ENCODE results near the gene ZBTB11. TPM values are rescaled to one million over a fixed set of nuclear protein-coding genes. Genes with fewer than 3 reads are reported as not detected.
"Not testable (repeated sequence)": the region's sequence is repeated elsewhere in the genome, so short reads cannot be mapped to it uniquely, and the experiment has no call there.

ZBTB11 gene
- total and polyA plus RNA-seq, 2 of the 13 experiments (the other 11 are each of a cell fraction or from before 2014, with no cell fraction given): 5.9 to 18.1 TPM

DNA sequence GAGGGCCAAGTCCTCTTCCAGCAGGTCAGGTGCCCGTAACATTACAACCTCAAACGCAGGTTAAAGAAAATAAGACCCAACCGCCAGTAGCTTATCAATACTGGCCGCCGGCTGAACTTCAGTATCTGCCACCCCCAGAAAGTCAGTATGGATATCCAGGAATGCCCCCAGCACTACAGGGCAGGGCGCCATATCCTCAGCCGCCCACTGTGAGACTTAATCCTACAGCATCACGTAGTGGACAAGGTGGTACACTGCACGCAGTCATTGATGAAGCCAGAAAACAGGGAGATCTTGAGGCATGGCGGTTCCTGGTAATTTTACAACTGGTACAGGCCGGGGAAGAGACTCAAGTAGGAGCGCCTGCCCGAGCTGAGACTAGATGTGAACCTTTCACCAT lies 16.6 kb upstream of the ZBTB11 start:
- H3K36me3 ChIP-seq (replicated peaks in 1 of 2; ENCODE audit: control insufficient read depth in 1 of 2, insufficient read depth in 2 of 2, low read length in 2 of 2); in situ Hi-C loops (cut with HindIII; ENCODE audit: extremely low pct_ligation_motif_present, low pct_unique_long_range_greater_than_20kb); H3K4me1 ChIP-seq (ENCODE audit: insufficient read depth, low read length); H2AFZ ChIP-seq (ENCODE audit: low read length); H3K9me3 ChIP-seq (ENCODE audit: low read length); H3K79me2 ChIP-seq (ENCODE audit: insufficient read depth, low read length); H3K27me3 ChIP-seq (ENCODE audit: control insufficient read depth in 1 of 2, insufficient read depth in 2 of 2, low read length in 2 of 2); H3K4me2 ChIP-seq (ENCODE audit: low read depth, low read length); H3K27ac ChIP-seq (ENCODE audit: extremely low read length, insufficient read depth, low read length); BruUV-seq (replicated peaks); H3K9ac ChIP-seq (ENCODE audit: insufficient read depth, low read depth, low read length); H4K20me1 ChIP-seq (ENCODE audit: insufficient read depth, low read length); CTCF ChIA-PET (ENCODE audit: low intra/inter-chr PET ratio, low total read pairs); intact Hi-C loops (cut with micrococcal nuclease; ENCODE audit: unreplicated experiment); H3K4me3 ChIP-seq (replicated peaks in 1 of 3; ENCODE audit: insufficient read depth in 1 of 3, low read depth in 2 of 3, low read length in 3 of 3); POLR2A ChIA-PET: not testable (repeated sequence)
- peak; percentile 86 for ATAC-seq
- 82% methylated on average over 13 of the region's 13 CpGs for WGBS (ENCODE audit: low lambda C conversion rate)
- peak; percentile 52 for TF ChIP-seq STAG1 (CRISPR knock-in tag; IDR thresholded peaks at IDR 0.05)
- TF ChIP-seq, protein P1, sequence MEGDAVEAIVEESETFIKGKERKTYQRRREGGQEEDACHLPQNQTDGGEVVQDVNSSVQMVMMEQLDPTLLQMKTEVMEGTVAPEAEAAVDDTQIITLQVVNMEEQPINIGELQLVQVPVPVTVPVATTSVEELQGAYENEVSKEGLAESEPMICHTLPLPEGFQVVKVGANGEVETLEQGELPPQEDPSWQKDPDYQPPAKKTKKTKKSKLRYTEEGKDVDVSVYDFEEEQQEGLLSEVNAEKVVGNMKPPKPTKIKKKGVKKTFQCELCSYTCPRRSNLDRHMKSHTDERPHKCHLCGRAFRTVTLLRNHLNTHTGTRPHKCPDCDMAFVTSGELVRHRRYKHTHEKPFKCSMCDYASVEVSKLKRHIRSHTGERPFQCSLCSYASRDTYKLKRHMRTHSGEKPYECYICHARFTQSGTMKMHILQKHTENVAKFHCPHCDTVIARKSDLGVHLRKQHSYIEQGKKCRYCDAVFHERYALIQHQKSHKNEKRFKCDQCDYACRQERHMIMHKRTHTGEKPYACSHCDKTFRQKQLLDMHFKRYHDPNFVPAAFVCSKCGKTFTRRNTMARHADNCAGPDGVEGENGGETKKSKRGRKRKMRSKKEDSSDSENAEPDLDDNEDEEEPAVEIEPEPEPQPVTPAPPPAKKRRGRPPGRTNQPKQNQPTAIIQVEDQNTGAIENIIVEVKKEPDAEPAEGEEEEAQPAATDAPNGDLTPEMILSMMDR (CRISPR knock-in tag; IDR thresholded peaks at IDR 0.05): peak; percentile 57
- TF ChIP-seq, protein P2, sequence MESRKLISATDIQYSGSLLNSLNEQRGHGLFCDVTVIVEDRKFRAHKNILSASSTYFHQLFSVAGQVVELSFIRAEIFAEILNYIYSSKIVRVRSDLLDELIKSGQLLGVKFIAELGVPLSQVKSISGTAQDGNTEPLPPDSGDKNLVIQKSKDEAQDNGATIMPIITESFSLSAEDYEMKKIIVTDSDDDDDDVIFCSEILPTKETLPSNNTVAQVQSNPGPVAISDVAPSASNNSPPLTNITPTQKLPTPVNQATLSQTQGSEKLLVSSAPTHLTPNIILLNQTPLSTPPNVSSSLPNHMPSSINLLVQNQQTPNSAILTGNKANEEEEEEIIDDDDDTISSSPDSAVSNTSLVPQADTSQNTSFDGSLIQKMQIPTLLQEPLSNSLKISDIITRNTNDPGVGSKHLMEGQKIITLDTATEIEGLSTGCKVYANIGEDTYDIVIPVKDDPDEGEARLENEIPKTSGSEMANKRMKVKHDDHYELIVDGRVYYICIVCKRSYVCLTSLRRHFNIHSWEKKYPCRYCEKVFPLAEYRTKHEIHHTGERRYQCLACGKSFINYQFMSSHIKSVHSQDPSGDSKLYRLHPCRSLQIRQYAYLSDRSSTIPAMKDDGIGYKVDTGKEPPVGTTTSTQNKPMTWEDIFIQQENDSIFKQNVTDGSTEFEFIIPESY (CRISPR knock-in tag; IDR thresholded peaks at IDR 0.05): peak; percentile 94
- peak; percentile 25 for DNase-seq (ENCODE audit: low spot score)
- peak; percentile 63 for FAIRE-seq

DNA sequence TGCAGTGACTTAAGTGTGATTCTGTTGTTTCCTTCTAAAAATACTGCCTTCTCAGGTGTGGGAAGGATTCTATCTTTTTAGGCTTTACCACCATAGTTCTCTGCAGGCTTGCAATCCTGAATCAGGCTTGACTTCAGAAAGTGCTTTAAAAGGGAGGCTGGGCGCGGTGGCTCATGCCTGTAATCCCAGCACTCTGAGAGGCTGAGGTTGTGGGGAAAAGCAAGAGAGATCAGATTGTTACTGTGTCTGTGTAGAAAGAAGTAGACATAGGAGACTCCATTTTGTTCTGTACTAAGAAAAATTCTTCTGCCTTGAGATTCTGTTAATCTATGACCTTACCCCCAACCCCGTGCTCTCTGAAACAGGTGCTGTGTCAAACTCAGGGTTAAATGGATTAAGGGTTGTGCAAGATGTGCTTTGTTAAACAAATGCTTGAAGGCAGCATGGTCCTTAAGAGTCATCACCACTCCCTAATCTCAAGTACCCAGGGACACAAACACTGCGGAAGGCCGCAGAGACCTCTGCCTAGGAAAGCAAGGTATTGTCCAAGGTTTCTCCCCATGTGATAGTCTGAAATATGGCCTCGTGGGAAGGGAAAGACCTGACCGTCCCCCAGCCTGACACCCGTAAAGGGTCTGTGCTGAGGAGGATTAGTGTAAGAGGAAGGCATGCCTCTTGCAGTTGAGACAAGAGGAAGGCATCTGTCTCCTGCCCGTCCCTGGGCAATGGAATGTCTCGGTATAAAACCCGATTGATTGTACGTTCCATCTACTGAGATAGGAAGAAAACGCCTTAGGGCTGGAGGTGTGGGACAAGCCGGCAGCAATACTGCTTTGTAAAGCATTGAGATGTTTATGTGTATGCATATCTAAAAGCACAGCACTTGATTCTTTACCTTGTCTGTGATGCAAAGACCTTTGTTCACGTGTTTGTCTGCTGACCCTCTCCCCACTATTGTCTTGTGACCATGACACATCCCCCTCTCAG lies 15.0 kb upstream of the ZBTB11 start:
- H2AFZ ChIP-seq (ENCODE audit: low read length); H3K4me2 ChIP-seq (ENCODE audit: low read depth, low read length); in situ Hi-C loops (cut with HindIII; ENCODE audit: extremely low pct_ligation_motif_present, low pct_unique_long_range_greater_than_20kb); DNase-seq (ENCODE audit: low spot score); FAIRE-seq; CTCF ChIA-PET (ENCODE audit: low intra/inter-chr PET ratio, low total read pairs); ATAC-seq; H3K9me3 ChIP-seq (ENCODE audit: low read length); BruUV-seq (replicated peaks); H3K4me3 ChIP-seq (replicated peaks in 1 of 3; ENCODE audit: insufficient read depth in 1 of 3, low read depth in 2 of 3, low read length in 3 of 3); H4K20me1 ChIP-seq (ENCODE audit: insufficient read depth, low read length); POLR2A ChIA-PET; H3K36me3 ChIP-seq (replicated peaks in 1 of 2; ENCODE audit: control insufficient read depth in 1 of 2, insufficient read depth in 2 of 2, low read length in 2 of 2); intact Hi-C loops (cut with micrococcal nuclease; ENCODE audit: unreplicated experiment); H3K27ac ChIP-seq (ENCODE audit: extremely low read length, insufficient read depth, low read length); H3K27me3 ChIP-seq (ENCODE audit: control insufficient read depth in 1 of 2, insufficient read depth in 2 of 2, low read length in 2 of 2); H3K79me2 ChIP-seq (ENCODE audit: insufficient read depth, low read length); H3K9ac ChIP-seq (ENCODE audit: insufficient read depth, low read depth, low read length): not testable (repeated sequence)
- WGBS (ENCODE audit: low lambda C conversion rate): 75% methylated on average over 15 of the region's 15 CpGs
- H3K4me1 ChIP-seq (ENCODE audit: insufficient read depth, low read length): peaks cover 15% of the 10 kb centered on the region

Measured in HepG2 (cell line).